H1 (cell line): Measurements from ENCODE around the gene ZPBP2.

Source experiments
- CHD2 ChIP-seq: IDR thresholded peaks from 2 replicates; pipeline ENCODE4 v1.6.1; 2012; ENCODE audit warnings: low read length, improper control_type of control experiment
- EGR1 ChIP-seq: IDR thresholded peaks from 2 replicates; pipeline ENCODE4 v1.6.1; 2011; ENCODE audit warnings: low read depth, low read length, borderline replicate concordance
- EP300 ChIP-seq, 2 experiments: IDR thresholded peaks; 1 replicate in 1 of 2; 2 replicates in 1 of 2; pipeline ENCODE4 v1.6.1; 2011 to 2012; ENCODE audit warnings: low read depth in 2 of 2, low read length in 2 of 2, mild to moderate bottlenecking in 2 of 2, borderline replicate concordance in 1 of 2, inconsistent platforms in 1 of 2, moderate library complexity in 1 of 2
- JUND ChIP-seq: IDR thresholded peaks from 2 replicates; pipeline ENCODE4 v1.6.1; 2011; ENCODE audit warnings: mild to moderate bottlenecking, improper control_type of control experiment, low read length
- MAFK ChIP-seq: IDR thresholded peaks from 2 replicates; pipeline ENCODE4 v1.6.1; 2012; ENCODE audit warnings: low read depth, mild to moderate bottlenecking, improper control_type of control experiment, low read length
- RXRA ChIP-seq: IDR thresholded peaks from 2 replicates; pipeline ENCODE4 v1.6.1; 2011; ENCODE audit warnings: low read depth, mild to moderate bottlenecking, low read length, moderate library complexity; ENCODE audit not compliant: insufficient read depth
- TAF1 ChIP-seq: IDR thresholded peaks from 2 replicates; pipeline ENCODE4 v1.6.1; 2011; ENCODE audit warnings: mild to moderate bottlenecking, low read depth, low read length
- TEAD4 ChIP-seq: IDR thresholded peaks from 2 replicates; pipeline ENCODE4 v1.6.1; 2012; ENCODE audit warnings: low read depth, low read length, inconsistent platforms, mixed read lengths
- TF ChIP-seq, protein P1 (sequence below), 3 experiments: IDR thresholded peaks; 1 replicate in 2 of 3; 2 replicates in 1 of 3; pipeline versions ENCODE4 v1.5.1 to v1.6.1; 2011; ENCODE audit warnings: low read length in 3 of 3, mild to moderate bottlenecking in 3 of 3, inconsistent platforms in 2 of 3, low read depth in 1 of 3, moderate library complexity in 1 of 3; ENCODE audit not compliant: insufficient read depth in 1 of 3; ENCODE audit errors: control extremely low read depth in 1 of 3
- TF ChIP-seq, protein P2 (sequence below): IDR thresholded peaks from 2 replicates; pipeline ENCODE4 v1.6.1; 2012; ENCODE audit warnings: low read length, inconsistent platforms
- TF ChIP-seq, protein P3 (sequence below): fragments of 300-600 bp; sonication (generic); IDR thresholded peaks from 2 replicates; pipeline ENCODE4 v1.7.1; 2012; ENCODE audit warnings: low read length, moderate library complexity, mild to moderate bottlenecking, inconsistent platforms; ENCODE audit not compliant: insufficient replicate concordance
- TF ChIP-seq, protein P4 (sequence below): IDR thresholded peaks from 2 replicates; pipeline ENCODE4 v1.6.1; 2012; ENCODE audit warnings: inconsistent platforms

DNA sequence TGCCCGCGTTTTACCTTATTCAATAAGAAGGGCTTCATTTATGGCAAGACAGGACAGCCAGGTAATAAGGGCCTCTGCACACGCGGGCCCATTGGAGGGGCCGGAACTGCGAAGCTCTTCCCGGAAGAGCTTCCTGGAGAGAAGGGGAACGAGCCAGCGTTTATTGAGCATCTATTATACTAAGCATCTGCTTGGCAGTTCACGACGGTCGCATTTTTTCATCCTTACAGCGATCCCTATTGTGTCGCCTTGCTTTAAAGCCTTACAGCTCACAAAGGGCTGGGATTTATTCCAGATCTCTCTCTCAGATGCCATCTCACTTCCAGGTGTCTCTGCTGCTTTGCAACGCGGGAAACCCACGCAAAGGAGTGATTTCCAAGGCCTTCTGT is 546 bp downstream of the ZPBP2 start:
- TF ChIP-seq, protein P1, sequence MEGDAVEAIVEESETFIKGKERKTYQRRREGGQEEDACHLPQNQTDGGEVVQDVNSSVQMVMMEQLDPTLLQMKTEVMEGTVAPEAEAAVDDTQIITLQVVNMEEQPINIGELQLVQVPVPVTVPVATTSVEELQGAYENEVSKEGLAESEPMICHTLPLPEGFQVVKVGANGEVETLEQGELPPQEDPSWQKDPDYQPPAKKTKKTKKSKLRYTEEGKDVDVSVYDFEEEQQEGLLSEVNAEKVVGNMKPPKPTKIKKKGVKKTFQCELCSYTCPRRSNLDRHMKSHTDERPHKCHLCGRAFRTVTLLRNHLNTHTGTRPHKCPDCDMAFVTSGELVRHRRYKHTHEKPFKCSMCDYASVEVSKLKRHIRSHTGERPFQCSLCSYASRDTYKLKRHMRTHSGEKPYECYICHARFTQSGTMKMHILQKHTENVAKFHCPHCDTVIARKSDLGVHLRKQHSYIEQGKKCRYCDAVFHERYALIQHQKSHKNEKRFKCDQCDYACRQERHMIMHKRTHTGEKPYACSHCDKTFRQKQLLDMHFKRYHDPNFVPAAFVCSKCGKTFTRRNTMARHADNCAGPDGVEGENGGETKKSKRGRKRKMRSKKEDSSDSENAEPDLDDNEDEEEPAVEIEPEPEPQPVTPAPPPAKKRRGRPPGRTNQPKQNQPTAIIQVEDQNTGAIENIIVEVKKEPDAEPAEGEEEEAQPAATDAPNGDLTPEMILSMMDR (IDR thresholded peaks at IDR 0.05; ENCODE audit: control extremely low read depth in 1 of 3, insufficient read depth in 1 of 3, low read depth in 1 of 3, low read length in 3 of 3): no peak
- TF ChIP-seq EP300 (IDR thresholded peaks at IDR 0.05; ENCODE audit: borderline replicate concordance in 1 of 2, low read depth in 2 of 2, low read length in 2 of 2) (no peak), TEAD4 (no peak), CHD2 (no peak), EGR1 (no peak), JUND (no peak), TAF1 (no peak), RXRA (no peak), MAFK (no peak)
- TF ChIP-seq, protein P2, sequence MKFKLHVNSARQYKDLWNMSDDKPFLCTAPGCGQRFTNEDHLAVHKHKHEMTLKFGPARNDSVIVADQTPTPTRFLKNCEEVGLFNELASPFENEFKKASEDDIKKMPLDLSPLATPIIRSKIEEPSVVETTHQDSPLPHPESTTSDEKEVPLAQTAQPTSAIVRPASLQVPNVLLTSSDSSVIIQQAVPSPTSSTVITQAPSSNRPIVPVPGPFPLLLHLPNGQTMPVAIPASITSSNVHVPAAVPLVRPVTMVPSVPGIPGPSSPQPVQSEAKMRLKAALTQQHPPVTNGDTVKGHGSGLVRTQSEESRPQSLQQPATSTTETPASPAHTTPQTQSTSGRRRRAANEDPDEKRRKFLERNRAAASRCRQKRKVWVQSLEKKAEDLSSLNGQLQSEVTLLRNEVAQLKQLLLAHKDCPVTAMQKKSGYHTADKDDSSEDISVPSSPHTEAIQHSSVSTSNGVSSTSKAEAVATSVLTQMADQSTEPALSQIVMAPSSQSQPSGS: no peak
- TF ChIP-seq, protein P3, sequence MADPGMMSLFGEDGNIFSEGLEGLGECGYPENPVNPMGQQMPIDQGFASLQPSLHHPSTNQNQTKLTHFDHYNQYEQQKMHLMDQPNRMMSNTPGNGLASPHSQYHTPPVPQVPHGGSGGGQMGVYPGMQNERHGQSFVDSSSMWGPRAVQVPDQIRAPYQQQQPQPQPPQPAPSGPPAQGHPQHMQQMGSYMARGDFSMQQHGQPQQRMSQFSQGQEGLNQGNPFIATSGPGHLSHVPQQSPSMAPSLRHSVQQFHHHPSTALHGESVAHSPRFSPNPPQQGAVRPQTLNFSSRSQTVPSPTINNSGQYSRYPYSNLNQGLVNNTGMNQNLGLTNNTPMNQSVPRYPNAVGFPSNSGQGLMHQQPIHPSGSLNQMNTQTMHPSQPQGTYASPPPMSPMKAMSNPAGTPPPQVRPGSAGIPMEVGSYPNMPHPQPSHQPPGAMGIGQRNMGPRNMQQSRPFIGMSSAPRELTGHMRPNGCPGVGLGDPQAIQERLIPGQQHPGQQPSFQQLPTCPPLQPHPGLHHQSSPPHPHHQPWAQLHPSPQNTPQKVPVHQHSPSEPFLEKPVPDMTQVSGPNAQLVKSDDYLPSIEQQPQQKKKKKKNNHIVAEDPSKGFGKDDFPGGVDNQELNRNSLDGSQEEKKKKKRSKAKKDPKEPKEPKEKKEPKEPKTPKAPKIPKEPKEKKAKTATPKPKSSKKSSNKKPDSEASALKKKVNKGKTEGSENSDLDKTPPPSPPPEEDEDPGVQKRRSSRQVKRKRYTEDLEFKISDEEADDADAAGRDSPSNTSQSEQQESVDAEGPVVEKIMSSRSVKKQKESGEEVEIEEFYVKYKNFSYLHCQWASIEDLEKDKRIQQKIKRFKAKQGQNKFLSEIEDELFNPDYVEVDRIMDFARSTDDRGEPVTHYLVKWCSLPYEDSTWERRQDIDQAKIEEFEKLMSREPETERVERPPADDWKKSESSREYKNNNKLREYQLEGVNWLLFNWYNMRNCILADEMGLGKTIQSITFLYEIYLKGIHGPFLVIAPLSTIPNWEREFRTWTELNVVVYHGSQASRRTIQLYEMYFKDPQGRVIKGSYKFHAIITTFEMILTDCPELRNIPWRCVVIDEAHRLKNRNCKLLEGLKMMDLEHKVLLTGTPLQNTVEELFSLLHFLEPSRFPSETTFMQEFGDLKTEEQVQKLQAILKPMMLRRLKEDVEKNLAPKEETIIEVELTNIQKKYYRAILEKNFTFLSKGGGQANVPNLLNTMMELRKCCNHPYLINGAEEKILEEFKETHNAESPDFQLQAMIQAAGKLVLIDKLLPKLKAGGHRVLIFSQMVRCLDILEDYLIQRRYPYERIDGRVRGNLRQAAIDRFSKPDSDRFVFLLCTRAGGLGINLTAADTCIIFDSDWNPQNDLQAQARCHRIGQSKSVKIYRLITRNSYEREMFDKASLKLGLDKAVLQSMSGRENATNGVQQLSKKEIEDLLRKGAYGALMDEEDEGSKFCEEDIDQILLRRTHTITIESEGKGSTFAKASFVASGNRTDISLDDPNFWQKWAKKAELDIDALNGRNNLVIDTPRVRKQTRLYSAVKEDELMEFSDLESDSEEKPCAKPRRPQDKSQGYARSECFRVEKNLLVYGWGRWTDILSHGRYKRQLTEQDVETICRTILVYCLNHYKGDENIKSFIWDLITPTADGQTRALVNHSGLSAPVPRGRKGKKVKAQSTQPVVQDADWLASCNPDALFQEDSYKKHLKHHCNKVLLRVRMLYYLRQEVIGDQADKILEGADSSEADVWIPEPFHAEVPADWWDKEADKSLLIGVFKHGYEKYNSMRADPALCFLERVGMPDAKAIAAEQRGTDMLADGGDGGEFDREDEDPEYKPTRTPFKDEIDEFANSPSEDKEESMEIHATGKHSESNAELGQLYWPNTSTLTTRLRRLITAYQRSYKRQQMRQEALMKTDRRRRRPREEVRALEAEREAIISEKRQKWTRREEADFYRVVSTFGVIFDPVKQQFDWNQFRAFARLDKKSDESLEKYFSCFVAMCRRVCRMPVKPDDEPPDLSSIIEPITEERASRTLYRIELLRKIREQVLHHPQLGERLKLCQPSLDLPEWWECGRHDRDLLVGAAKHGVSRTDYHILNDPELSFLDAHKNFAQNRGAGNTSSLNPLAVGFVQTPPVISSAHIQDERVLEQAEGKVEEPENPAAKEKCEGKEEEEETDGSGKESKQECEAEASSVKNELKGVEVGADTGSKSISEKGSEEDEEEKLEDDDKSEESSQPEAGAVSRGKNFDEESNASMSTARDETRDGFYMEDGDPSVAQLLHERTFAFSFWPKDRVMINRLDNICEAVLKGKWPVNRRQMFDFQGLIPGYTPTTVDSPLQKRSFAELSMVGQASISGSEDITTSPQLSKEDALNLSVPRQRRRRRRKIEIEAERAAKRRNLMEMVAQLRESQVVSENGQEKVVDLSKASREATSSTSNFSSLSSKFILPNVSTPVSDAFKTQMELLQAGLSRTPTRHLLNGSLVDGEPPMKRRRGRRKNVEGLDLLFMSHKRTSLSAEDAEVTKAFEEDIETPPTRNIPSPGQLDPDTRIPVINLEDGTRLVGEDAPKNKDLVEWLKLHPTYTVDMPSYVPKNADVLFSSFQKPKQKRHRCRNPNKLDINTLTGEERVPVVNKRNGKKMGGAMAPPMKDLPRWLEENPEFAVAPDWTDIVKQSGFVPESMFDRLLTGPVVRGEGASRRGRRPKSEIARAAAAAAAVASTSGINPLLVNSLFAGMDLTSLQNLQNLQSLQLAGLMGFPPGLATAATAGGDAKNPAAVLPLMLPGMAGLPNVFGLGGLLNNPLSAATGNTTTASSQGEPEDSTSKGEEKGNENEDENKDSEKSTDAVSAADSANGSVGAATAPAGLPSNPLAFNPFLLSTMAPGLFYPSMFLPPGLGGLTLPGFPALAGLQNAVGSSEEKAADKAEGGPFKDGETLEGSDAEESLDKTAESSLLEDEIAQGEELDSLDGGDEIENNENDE: no peak
- TF ChIP-seq, protein P4, sequence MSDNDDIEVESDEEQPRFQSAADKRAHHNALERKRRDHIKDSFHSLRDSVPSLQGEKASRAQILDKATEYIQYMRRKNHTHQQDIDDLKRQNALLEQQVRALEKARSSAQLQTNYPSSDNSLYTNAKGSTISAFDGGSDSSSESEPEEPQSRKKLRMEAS: no peak
